Fibroblast of skin of left quadriceps (primary cell): Measurements from ENCODE around the gene SP4.

ENCODE experiments used
- DNase-seq, 2 experiments: peaks; one replicate each; pipeline ENCODE4 v3.0.0-alpha.2; 2013; ENCODE audit warnings: low read depth in 2 of 2

The SP4 gene

DNA sequence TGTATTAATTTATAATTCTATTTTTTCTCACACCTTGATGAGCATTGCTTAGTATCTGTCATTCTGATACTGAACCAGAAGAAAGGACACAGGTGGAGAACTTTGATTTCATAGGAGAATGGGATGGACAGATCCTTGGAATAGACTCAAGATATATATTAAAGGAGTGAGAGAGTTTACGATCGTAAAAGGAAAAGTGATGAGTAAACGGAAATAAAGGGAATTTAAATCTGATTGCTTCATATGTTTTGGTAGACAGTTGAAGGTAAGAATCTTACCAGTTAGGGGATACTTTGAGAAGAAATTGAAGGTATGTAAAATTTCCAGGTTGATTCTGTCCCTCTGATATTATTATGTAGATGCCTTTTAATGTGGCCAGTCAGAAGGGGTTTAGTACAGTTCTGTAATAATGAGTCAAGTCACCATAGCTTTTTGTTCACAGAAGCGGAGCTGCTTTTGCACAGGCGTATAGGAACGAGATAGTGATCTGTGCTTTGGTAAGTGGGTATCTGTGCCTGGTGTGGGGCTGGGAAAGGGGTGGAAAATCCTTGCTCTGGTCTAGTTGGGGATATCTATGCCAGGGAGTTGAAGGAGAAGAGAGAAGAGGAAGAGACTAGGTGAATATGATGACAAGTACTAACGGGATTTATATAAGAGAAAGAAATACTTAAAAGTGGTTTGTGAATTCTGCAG is 15.4 kb downstream of the SP4 start:
- DNase-seq, result no peak

DNA sequence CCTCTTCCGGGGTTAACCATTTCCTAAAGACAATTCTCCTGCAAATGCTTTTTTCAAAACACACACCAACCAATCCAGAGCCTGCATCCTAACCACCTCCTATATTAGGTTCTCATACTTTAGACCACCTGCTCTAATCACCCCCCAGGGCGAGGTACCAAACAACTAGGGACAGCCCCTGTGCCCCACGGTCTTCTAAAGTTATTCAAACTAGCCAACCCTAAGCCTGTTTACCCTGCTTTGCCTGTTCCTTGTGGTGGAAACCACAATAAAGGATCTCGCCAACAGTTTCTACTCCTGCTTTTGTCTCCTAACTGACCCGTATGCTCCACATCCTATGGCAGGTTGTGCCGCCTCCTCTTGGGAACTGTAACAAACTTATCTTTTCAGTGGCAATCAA is 21.1 kb downstream of the SP4 start:
- no peak for DNase-seq

DNA sequence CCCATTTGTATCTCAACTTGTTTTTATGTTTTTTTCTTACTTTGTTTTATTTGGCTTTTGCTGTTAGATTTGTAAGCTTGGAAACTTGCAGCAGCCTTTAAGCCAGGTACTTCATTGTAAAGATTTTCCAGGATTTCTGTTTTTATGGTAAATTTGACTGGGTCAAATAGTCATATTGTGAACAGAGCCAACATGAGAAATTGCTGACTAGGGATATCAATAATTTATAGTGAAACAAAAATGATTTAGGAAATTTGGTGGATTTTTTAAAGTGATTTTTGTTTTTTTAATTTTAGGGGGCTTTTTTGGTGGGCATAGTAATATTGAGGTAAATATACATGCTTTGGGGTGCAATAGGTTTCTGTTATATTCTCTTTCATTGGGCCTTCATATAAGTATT is 22.2 kb downstream of the SP4 start:
- no peak for DNase-seq

DNA sequence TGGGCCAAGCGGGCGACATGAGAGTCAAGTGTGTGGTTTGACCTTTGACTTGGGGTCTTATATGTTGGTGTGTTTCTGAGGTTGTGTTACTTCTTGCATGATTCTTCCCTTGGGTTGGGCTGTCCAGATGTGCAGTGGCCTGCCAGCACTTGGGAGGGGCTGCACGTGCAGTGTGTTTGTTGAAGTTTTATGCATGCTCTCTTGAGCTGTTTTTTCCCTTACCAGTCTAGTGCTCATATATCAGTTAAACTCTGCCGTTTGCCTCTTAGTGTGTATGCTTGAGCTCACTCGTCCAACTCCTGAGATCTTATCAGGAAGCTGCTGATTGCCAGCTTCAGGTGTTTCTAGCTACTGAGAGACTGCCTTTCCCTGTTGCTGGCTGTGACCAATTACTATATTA is 23.1 kb downstream of the SP4 start:
- no peak for DNase-seq

DNA sequence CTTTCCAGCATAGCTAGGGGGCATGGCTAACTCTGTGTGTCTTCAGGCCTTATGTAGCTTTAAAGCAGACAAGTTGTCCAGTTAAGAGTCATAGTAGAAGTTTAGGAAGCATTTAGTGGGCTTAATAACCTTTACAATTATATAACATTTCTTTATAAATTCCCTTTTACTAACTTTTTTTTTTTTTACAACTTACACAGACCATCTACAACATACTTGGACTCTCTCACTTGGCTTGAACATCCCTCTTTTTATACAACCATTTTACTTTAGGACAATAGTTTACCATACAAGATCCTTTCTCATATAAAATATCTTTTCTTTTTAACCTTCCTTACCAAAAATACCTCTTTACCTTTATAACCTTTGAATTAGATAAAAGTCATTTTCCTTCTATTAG is 26.3 kb downstream of the SP4 start:
- no peak for DNase-seq

DNA sequence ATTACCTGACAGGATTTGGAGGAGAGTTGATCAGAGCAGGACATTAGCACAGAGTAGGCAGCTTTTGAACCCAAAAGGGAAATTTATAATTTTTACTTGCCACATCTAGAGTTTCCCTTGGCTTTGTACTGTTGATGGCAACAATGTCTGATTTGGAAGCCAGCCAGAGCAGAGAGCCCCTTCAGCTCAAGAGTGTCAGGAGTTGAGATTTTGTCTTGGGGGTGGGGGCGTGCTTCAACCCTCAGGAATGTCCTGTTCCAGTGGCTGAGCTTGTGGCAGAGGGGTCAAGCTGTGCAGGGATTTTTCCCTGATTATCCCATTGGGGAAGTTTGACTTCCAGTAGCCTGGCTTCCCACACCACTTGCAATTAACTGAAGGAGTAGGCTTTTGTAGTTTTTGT is 27.0 kb downstream of the SP4 start:
- DNase-seq, result no peak

DNA sequence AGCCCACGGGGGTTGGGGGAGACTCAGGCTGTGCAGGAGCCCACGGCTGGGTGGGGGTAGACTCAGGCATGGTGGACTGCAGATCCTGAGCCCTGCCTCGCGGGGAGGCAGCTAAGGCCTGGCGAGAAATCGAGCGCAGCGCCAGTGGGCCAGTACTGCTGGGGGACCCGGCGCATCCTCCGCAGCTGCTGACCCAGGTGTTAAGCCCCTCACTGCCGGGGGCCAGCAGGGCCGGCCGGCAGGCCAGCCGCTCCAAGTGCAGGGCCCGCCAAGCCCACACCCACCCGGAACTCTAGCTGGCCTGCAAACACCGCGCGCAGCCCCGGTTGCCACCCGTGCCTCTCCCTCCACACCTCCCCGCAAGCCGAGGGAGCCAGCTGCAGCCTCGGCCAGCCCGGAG is 33.4 kb downstream of the SP4 start:
- DNase-seq, result no peak

DNA sequence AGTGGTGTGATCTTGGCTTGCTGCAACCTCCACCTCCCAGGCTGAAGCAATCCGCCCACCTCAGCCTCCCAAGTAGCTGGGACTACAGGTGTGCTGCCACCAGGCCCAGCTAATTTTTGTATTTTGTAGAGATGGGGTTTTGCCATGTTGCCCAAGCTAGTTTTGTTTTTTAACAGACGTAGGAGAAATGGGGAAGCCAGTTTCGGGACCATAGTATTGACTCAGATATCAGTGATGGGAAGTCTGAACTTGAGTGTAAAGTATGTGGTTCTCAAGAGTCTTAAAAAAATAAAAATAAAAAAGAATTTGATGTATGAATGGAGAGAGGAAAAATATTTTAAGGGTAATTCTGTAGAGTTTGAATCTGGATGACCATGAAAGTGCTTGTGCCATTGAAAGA is 34.2 kb downstream of the SP4 start:
- DNase-seq, result no peak

DNA sequence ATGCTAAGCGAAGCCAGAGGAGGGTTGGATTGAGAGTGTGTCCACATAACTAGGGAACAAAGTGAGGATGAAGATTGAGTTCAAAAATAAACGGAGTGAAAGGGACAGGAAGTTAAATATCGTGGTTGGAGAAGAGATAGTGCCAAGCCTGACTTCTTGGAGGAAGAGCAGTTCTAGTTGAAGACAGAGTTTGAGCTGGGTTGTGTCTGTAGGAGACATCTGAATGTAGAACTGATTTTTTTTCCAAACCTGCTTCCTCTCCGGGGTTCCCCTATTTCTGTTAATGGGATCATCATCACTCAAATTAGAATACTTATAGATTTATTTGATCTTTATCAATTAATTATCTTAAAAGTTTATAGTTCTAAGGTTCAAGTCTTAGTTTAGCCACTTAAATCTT is 35.6 kb downstream of the SP4 start:
- no peak for DNase-seq

DNA sequence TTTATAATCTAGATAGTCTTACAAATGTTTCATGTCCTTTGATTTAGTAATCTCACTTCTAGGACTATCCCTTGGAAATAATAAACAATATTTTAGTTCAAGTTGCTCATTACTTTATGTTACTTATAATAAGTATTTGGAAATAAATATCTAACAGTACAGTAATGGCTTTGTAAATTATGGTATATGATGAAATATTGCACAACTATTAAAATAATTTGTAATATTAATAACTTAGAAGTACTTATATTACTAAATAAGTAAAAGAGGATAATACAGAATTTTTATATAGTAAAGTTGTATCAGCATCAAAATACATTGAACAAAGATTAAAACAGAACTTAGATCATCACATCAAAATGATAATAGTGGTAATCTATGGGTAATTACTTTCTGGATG is 41.1 kb downstream of the SP4 start:
- no peak for DNase-seq

DNA sequence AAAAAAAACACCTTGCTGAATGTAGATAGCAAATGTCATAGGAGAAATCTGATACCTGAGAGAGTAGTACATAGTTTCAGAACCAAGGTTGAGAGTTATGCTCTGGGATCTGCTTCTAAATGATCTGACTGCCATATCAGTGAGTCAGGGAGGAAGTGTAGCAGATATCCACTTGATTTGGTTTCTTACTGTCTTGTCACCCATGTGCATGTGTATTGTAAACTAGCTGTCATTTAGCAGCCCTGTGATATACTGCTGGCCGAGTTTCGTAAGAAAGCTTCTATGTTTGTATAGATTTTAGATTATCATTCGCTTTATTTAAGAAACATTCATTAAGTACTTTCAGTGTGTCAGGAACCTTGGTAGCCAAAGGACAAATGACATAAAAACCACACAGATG is 42.0 kb downstream of the SP4 start:
- no peak for DNase-seq

DNA sequence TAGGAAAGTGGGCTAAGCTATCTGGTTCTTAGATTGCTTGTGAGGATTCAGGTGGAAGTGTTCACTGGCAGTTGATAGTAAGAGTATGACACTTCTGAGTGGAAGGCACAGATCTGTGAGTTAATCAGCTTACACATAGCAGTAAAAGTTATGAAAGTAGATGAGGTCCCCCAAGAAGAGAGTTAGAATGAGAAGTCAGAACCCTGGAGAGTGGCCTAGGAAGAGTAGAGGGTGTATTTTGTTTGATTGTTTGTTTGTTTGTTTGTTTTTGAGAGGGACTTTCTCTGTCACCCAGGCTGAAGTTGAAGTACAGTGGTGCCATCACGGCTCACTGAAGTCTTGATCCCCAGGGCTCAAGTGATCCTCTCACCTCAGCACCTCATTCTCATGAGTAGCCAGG is 44.1 kb downstream of the SP4 start:
- no peak for DNase-seq

DNA sequence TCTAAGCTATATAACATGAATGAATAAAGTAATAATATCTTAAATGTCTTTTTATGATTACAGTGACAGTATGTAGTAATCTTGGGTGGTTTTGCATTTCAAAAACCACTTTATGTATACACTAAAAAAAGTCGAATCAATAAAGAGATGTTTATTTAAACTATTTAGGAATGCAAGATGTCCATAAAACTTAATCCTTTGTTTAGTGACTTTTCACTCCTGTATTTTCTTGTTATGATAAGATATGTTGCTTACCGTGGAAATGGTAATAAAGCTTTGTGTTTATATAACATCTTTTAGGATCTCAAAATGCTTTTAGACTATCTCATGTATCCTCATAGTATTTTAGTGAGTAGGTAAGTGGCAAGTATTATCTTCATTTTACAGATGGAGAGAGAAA is 48.5 kb downstream of the SP4 start:
- no peak for DNase-seq

DNA sequence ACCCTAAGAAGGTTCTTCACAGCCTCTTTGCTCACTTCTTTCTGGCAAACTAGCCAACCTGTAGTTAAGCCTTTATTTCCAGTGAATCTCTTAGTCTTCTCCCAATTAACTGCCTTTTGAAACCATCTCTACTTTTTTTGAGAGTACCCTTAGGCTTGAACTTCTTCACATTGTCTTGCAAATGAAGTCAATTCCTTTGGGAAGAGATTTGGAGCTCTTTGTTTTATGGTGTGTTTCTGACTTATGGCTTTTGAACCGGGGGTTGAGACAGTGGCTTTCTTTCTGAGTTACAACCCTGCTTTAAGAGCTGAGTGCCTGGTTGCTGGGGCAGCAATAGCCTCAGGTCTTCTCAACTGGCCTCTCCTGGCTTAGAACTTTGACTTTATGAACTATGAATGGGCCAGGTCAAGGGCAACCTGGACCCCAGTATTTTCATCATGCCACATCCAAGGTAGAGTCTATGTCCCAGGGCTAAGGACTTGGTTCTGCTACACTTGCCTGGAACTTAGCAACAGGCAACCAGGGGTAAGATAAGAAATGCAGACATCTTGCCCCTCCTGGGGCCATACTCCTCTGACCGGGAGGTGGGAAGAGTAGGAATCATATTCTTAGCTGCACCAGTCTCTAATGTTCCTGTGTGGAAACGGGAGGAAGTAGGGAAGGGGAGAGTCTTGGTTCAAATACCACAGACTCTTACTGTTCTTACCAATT is 53.0 kb downstream of the SP4 start:
- DNase-seq, result no peak

DNA sequence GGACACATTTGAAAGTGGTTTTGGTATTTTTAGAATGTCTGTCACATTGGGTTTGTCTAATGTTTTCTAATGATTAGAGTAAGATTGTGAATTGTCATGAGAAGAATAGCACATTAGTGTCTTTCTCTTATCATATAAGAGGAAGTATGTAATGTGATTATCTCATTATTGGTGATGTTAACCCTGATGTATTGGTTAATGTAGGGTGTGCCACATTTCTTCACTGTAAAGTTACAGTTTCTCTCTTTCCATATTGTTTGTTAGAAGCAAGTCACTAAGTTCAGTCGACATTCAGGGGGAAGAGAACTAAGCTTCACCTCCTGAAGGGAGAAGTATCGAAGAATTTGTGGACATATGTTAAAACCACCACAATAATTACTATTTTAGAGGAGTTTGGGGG is 58.6 kb downstream of the SP4 start:
- DNase-seq, result no peak

DNA sequence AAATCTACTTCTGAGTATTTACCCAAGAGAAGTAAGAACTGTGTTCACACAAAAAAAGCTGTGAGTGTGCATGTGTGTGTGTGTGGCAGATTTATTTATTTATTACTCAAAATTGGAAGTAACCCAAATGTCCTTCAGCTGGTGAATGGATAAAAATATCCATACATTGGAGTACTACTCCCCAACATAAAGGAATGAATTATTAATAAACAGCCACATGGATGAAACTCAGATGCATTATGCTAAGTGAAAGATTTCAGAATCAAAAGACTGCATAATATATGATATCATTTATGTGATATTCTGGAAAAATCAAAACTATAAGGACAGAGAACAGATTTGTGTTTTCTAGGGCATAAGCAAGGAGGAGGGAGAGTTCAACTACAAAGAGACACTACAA is 67.8 kb downstream of the SP4 start:
- no peak for DNase-seq

DNA sequence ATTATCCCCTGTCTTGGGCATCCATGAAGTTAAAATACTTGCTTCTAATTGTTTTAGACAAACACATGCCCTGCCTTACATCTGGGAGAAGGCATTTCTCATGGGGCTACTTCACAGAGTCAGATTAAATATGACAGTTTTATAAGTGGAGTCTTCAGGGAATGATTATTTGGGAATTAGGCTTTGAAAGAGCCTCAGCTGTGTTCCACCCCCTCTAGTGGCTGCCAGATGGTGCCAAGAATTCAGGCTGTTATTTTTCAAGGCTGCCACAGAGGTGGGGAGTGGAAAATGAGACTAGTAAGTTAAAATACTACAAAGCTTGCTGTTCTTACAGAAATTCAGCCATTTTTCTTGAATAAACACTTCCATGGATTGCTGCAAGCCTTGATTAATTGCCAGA is 69.2 kb downstream of the SP4 start:
- DNase-seq, result no peak

DNA sequence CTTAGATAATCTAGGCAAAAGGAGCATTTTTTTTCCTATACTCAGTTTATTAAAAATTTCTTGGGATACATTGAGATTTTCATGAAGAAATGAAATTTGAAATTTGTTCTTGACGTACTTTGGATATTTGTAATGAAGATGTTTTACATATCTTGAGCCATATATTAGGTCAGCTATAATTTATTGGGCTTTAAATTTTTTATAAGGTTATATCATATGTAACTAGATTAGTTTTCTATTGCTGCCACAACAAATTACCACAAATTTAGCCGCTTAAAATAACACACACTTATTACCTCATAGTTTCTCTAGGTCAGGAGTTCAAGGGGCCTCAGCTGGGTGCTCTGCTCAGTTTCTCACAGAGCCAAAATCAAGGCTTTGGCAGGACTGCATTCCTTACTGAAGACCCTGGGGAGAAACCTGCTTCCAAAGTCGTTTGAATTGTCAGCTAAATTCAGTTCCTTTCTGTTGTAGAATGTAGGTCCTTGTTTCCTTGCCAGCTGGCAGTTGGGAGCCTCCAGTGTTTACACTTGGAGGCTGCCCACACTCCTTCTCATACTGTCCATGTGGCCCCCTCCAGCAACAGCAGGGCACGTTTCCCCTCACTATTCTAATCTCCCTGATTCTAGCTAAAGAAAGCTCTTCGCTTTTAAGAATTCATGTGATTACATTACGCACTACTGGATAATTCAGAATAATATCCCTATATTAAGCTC is 72.4 kb downstream of the SP4 start:
- no peak for DNase-seq

DNA sequence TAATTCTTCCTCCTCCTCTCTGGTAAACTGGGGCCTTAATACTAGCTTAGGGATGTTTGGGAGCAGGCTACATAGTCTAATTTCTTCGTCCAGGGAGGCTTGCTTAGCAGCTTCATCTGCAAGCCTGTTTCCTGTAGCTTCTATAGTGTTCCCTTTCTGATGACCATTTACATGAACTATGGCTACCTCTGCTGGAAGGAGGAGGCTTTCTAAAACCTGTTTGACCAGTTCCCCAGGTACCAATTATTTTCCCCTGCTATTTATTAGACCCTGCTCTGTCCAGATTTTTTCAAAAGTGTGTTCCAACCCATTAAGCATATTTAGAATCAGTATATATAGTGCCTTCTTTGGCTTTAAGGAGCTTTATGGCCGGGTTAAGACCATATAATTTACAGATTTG is 76.1 kb downstream of the SP4 start:
- no peak for DNase-seq

DNA sequence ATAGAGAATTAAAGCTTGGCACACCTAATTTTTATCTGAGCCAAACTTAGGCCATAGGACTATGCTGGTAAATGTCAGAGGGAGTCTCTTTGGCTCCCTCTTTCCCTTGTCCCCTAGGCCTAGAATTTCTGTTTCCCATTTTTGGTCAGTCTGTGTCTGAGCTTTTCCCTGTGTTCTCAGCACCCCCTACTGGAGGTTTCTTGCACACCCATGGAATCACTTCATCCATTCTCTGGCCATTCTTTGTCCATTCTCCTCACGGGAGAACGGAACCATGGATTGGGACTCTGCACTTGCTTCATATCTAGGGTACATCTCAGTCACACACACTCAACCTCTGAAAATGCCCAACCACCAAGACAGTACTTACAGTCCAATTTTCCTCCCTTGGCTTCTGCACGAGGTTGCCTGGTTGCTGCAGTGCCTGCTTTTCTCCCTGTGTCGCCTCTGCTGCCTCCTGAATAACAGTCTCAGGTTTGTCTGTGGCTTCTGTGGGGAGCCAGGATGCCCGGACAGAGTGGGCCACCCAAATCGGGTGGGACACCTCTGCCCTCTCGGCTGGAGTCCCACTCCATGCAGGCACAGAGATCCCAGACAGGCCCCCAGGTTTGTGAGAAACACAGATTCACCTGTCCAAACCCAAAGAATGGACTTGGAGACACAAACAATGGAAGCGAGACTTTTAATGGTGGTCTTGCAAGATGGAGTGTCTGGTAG is 79.9 kb downstream of the SP4 start:
- DNase-seq, result peak; percentile 6 to 20

DNA sequence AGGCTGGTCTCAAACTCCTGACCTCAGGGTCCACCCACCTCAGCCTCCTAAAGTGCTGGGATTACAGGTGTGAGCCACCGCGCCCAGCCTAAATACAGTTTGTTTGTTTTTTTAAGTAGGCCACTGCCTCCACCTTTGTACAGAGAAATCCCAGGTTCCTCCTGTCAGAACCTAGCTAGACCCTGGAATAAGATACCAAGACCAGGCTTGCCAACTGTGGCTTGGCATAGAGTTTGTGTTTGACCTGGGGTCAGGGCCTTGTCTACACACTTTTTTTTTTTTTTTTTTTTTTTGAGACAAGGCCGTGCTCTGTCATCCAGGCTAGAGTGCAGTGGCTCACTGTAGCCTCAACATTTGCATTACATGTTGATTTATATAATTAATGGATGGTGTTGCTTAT is 80.7 kb downstream of the SP4 start:
- DNase-seq, result no peak

DNA sequence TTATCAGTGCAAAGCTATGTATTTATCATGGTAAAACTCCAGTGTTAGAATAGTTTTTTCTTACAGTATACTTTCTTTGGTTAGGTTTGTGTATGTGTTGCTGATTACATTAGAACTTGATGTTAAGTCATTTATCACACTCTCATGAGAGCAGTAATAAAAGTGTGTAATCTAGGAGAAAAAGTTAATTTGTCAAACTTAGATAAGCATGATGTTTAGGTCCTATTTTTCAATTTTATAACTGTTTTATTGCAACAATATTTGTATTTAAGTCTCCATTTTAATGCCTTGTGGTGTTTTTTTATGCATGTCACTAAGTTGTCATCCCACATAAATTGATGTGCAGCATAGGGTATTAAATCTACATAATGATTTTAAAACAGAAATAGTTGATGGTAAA is 86.2 kb downstream of the SP4 start:
- no peak for DNase-seq

DNA sequence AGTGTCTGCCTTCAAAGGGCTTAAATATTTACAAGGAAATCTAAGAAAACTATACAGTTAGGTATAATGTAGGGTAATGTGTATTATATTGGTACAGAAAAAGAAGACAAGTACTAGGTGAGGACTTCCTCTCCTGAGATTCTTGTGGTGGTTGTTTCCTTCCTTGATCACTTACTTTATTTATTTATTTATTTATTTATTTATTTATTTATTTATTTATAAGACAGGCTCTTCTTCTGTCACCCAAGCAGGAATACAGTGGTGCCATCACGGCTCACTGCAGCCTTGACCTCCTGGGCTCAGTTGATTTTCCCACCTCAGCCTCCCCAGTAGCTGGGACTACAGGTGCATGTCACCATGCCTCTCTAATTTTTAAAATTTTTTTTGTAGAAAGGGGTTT is 96.8 kb downstream of the SP4 start:
- DNase-seq, result no peak
